Erythroblast (primary cell): Measurements from ENCODE around the gene ARAP2.

Source experiments
- DNase-seq, 2 experiments: peaks; one replicate each; lab custom pipeline; 2025; lab: John Stamatoyannopoulos, UW
- GATA1 ChIP-seq: IDR thresholded peaks from 2 replicates; pipeline ENCODE4 v1.6.1; 2011; ENCODE audit warnings: low read depth, mild to moderate bottlenecking, control low read depth, low read length, moderate library complexity
- POLR2A ChIP-seq: IDR thresholded peaks from 2 replicates; pipeline ENCODE4 v1.6.1; 2011; ENCODE audit warnings: mild to moderate bottlenecking, low read length

Gene ARAP2

GRCh38 chr4:36277533-36277932 is 33.2 kb upstream of the ARAP2 start:
- TF ChIP-seq POLR2A (no peak), GATA1 (no peak)
- DNase-seq: no peak

GRCh38 chr4:36274158-36274557 is 29.8 kb upstream of the ARAP2 start:
- no peak for DNase-seq

GRCh38 chr4:36273276-36273675 is 29.0 kb upstream of the ARAP2 start:
- TF ChIP-seq GATA1 (no peak), POLR2A (no peak)
- no peak for DNase-seq

More at GRCh38 chr4:36274158-36274557, 29.8 kb upstream of the ARAP2 start:
- TF ChIP-seq GATA1 (no peak), POLR2A (no peak)

GRCh38 chr4:36269533-36270173 is 25.3 kb upstream of the ARAP2 start:
- no peak for DNase-seq
- TF ChIP-seq POLR2A (no peak), GATA1 (no peak)

- DNase-seq: no peak
Measured at GRCh38 chr4:36269101-36269500, 24.8 kb upstream of the ARAP2 start.

GRCh38 chr4:36267486-36268268 is 23.4 kb upstream of the ARAP2 start:
- no peak for DNase-seq

More at GRCh38 chr4:36269101-36269500, 24.8 kb upstream of the ARAP2 start:
- TF ChIP-seq GATA1 (no peak), POLR2A (no peak)

GRCh38 chr4:36264207-36264826 is 20.0 kb upstream of the ARAP2 start:
- no peak for TF ChIP-seq GATA1
- no peak for TF ChIP-seq POLR2A
- no peak for DNase-seq

More at GRCh38 chr4:36267486-36268268, 23.4 kb upstream of the ARAP2 start:
- TF ChIP-seq POLR2A (no peak), GATA1 (no peak)

- no peak for TF ChIP-seq POLR2A
- no peak for TF ChIP-seq GATA1
- DNase-seq: no peak
Measured at GRCh38 chr4:36260731-36261130, 16.4 kb upstream of the ARAP2 start.

GRCh38 chr4:36256398-36256891 is 12.1 kb upstream of the ARAP2 start:
- TF ChIP-seq POLR2A (no peak), GATA1 (no peak)
- no peak for DNase-seq

GRCh38 chr4:36255577-36255976 is 11.3 kb upstream of the ARAP2 start:
- DNase-seq: no peak
- TF ChIP-seq POLR2A (no peak), GATA1 (no peak)

- DNase-seq: no peak
- TF ChIP-seq POLR2A (no peak), GATA1 (no peak)
Measured at GRCh38 chr4:36254371-36254770, 10.1 kb upstream of the ARAP2 start.

- no peak for DNase-seq
- TF ChIP-seq POLR2A: no peak
- TF ChIP-seq GATA1: no peak
Measured at GRCh38 chr4:36251983-36252382, 7.7 kb upstream of the ARAP2 start.

- no peak for TF ChIP-seq POLR2A
- TF ChIP-seq GATA1: no peak
- DNase-seq: no peak
Measured at GRCh38 chr4:36249610-36250009, 5.3 kb upstream of the ARAP2 start.
